Endothelial cell of umbilical vein (primary cell): Measurements from ENCODE around the gene QPCT. TPM values are rescaled to one million over a fixed set of nuclear protein-coding genes. Genes with fewer than 3 reads are reported as not detected.
"Not testable (repeated sequence)": the region's sequence is repeated elsewhere in the genome, so short reads cannot be mapped to it uniquely, and the experiment has no call there.

Source experiments
- BruUV-seq: library from RNA; stranded (reverse); fragments of 400-500 nt; replicated peaks from 2 replicates; lab custom pipeline; 2021; lab: Mats Ljungman, UMichigan
- CTCF ChIA-PET: fragments of 300-600, 350-600 bp; sonication (Branson Sonifier 250); formaldehyde crosslinking; loops from one replicate; lab custom pipeline; 2021; ENCODE audit warnings: antibody characterized with exemption, inconsistent platforms; lab: Charles Lee
- POLR2A ChIA-PET: fragments of 300-600, 350-600 bp; sonication (Branson Sonifier 250); formaldehyde crosslinking; loops from one replicate; lab custom pipeline; 2021; ENCODE audit warnings: antibody characterized with exemption, inconsistent platforms; lab: Charles Lee
- DNase-seq: peaks from one replicate; pipeline ENCODE4 v3.0.0-alpha.2; 2011; ENCODE audit warnings: low read depth, low spot score
- FAIRE-seq: peaks from 2 replicates; lab custom pipeline; 2011; peaks lifted over from hg19 to GRCh38; lab: Jason Lieb, UNC
- H2AFZ ChIP-seq: 2 replicates; pipeline ENCODE4 v1.6.0; 2012; ENCODE audit warnings: low read depth, low read length, control low read depth, inconsistent platforms
- H3K27ac ChIP-seq: 2 replicates; pipeline ENCODE4 v1.5.1; 2011; ENCODE audit warnings: low read depth, mild to moderate bottlenecking, control low read depth, low read length, moderate library complexity; ENCODE audit not compliant: insufficient read depth
- H3K27me3 ChIP-seq, 2 experiments: 2 replicates each; pipeline versions ENCODE4 v1.6.0 to v1.6.1; 2011; ENCODE audit warnings: low read length in 2 of 2, mixed read lengths in 1 of 2; ENCODE audit not compliant: control insufficient read depth in 2 of 2, insufficient read depth in 2 of 2
- H3K36me3 ChIP-seq, 2 experiments: 2 replicates in 1 of 2; 3 replicates in 1 of 2; pipeline ENCODE4 v1.5.1; 2011; ENCODE audit warnings: low read length in 2 of 2, mild to moderate bottlenecking in 1 of 2, moderate library complexity in 1 of 2; ENCODE audit not compliant: control insufficient read depth in 2 of 2, insufficient read depth in 2 of 2; ENCODE audit errors: extremely low read depth in 1 of 2
- H3K4me1 ChIP-seq: 3 replicates; pipeline ENCODE4 v1.5.1; 2011; ENCODE audit warnings: mild to moderate bottlenecking, low read length; ENCODE audit not compliant: control insufficient read depth, insufficient read depth; ENCODE audit errors: extremely low read depth
- H3K4me2 ChIP-seq: 2 replicates; pipeline ENCODE4 v1.6.1; 2011; ENCODE audit warnings: low read length, control low read depth, mixed read lengths; ENCODE audit not compliant: insufficient read depth
- H3K4me3 ChIP-seq, 3 experiments: fragments of 200-600 bp in 1 of 3; sonication (generic), shearing (Covaris generic) in 1 of 3; replicated peaks in 1 of 3; 2 replicates each; pipeline ENCODE4 v1.5.1; 2011 to 2016; ENCODE audit warnings: control low read depth in 3 of 3, low read length in 3 of 3, mild to moderate bottlenecking in 2 of 3, inconsistent platforms in 1 of 3, low read depth in 1 of 3, moderate library complexity in 1 of 3; ENCODE audit not compliant: insufficient read depth in 1 of 3
- H3K79me2 ChIP-seq: 2 replicates; pipeline ENCODE4 v1.6.0; 2012; ENCODE audit warnings: low read length, inconsistent platforms; ENCODE audit not compliant: control insufficient read depth, insufficient read depth
- H3K9ac ChIP-seq: replicated peaks from 2 replicates; pipeline ENCODE3; 2011; ENCODE audit warnings: low read length, control low read depth; ENCODE audit not compliant: insufficient read depth; ENCODE audit errors: extremely low read depth
- H3K9me1 ChIP-seq: replicated peaks from 3 replicates; pipeline ENCODE4 v1.6.0; 2011; ENCODE audit warnings: mild to moderate bottlenecking, low read length; ENCODE audit not compliant: control insufficient read depth, insufficient read depth; ENCODE audit errors: extremely low read depth
- H3K9me3 ChIP-seq: replicated peaks from 2 replicates; pipeline ENCODE4 v1.5.1; 2012; ENCODE audit warnings: low read length, inconsistent platforms; ENCODE audit not compliant: control insufficient read depth, insufficient read depth
- H4K20me1 ChIP-seq: replicated peaks from 2 replicates; pipeline ENCODE3; 2011; ENCODE audit warnings: mild to moderate bottlenecking, low read length; ENCODE audit not compliant: control insufficient read depth, insufficient read depth; ENCODE audit errors: extremely low read depth
- CTCF ChIP-seq, 2 donors: IDR thresholded peaks; 1 replicate in 1 of 2; 2 replicates in 1 of 2; pipeline ENCODE4 v1.5.1; 2011; ENCODE audit warnings: low read length in 2 of 2, mild to moderate bottlenecking in 2 of 2, moderate library complexity in 2 of 2, control low read depth in 1 of 2, inconsistent platforms in 1 of 2, low read depth in 1 of 2; ENCODE audit not compliant: insufficient read depth in 1 of 2; ENCODE audit errors: extremely low read depth in 1 of 2
- EZH2 ChIP-seq: IDR thresholded peaks from 2 replicates; pipeline ENCODE4 v1.6.1; 2012; ENCODE audit warnings: borderline replicate concordance, low read depth, mild to moderate bottlenecking, moderate library complexity, low read length, inconsistent platforms; ENCODE audit not compliant: severe bottlenecking
- FOS ChIP-seq: IDR thresholded peaks from 2 replicates; pipeline ENCODE4 v1.6.1; 2011; ENCODE audit warnings: mild to moderate bottlenecking, low read length, moderate library complexity, borderline replicate concordance; ENCODE audit not compliant: insufficient read depth
- GATA2 ChIP-seq: IDR thresholded peaks from 2 replicates; pipeline ENCODE4 v1.7.0; 2011; ENCODE audit warnings: low read depth, mild to moderate bottlenecking, moderate library complexity, mixed read lengths, low read length; ENCODE audit not compliant: insufficient read length, insufficient read depth
- JUN ChIP-seq: IDR thresholded peaks from 2 replicates; pipeline ENCODE4 v1.6.1; 2011; ENCODE audit warnings: borderline replicate concordance, low read depth; ENCODE audit not compliant: insufficient read length, insufficient read depth
- MAX ChIP-seq: IDR thresholded peaks from 2 replicates; pipeline ENCODE4 v1.6.1; 2011; ENCODE audit not compliant: insufficient read depth, insufficient read length
- MYC ChIP-seq: IDR thresholded peaks from one replicate; pipeline ENCODE4 v1.6.1; 2011; ENCODE audit warnings: mild to moderate bottlenecking, low read depth, low read length
- POLR2A ChIP-seq: IDR thresholded peaks from 2 replicates; pipeline ENCODE4 v1.6.1; 2012; ENCODE audit warnings: low read depth, mild to moderate bottlenecking, control low read depth, low read length
- POLR2AphosphoS5 ChIP-seq: IDR thresholded peaks from 2 replicates; pipeline ENCODE4 v1.6.1; 2012; ENCODE audit warnings: low read depth, mild to moderate bottlenecking, control low read depth, low read length, moderate library complexity; ENCODE audit not compliant: insufficient read depth
- dilution Hi-C: fragments of 300-500 bp; cut with MboI; formaldehyde crosslinking; loops from one replicate; pipeline ENCODE4 v1.15.0; 2019; ENCODE audit warnings: low sequenced_read_pairs; ENCODE audit not compliant: extremely low pct_ligation_motif_present
- intact Hi-C: fragments of 100-400 bp; cut with micrococcal nuclease; formaldehyde crosslinking; loops from one replicate; pipeline ENCODE4 v1.10.0; 2022
- polyA plus RNA-seq, 4 experiments: library from polyadenylated mRNA; depleted of rRNA in 3 of 4; stranded (reverse) in 3 of 4; unstranded in 1 of 4; fragments of >200 nt; gene quantifications; 2 replicates each; pipeline versions ENCODE4 v1.2.1 to v1.2.3, GENCODE V29; 2011 to 2012; ENCODE audit warnings: missing spikeins in 1 of 4
- total RNA-seq: library from RNA; stranded (reverse); gene quantifications from 2 replicates; pipeline ENCODE4 v1.2.3, GENCODE V29; 2021

The QPCT gene
- total and polyA plus RNA-seq, 2 donors (not counting 3 experiments of a cell fraction or from before 2014, with no cell fraction given), result 12.8 to 17.2 TPM

GRCh38 chr2:37412231-37412630 is 67.8 kb downstream of the QPCT start:
- intact Hi-C loops (loop anchor here (5.0 kb wide), 1 partner anchor 480 kb away; no protein-coding TSS in a partner anchor), dilution Hi-C loops (loop anchor here (25.0 kb wide), 1 partner anchor 450 kb away; no protein-coding TSS in a partner anchor)
- Histone ChIP-seq H3K4me3 (no peak overlapping the region), H3K4me1 (peaks cover 6% of the 10 kb centered on the region), H2AFZ (no peak overlapping the region), H3K9ac (no peak overlapping the region), H3K9me1 (no peaks in the 10 kb centered on the region), H3K79me2 (no peaks in the 10 kb centered on the region), H4K20me1 (no peaks in the 10 kb centered on the region), H3K36me3 (no peaks in the 10 kb centered on the region), H3K27me3 (no peaks in the 10 kb centered on the region), H3K27ac (no peak overlapping the region), H3K9me3 (no peaks in the 10 kb centered on the region), H3K4me2 (no peak overlapping the region)
- DNase-seq (no peak), FAIRE-seq (no peak)
- POLR2A ChIA-PET, result no interaction called here
- TF ChIP-seq MYC, result no peak
- no peak for TF ChIP-seq GATA2
- TF ChIP-seq POLR2A, result no peak
- TF ChIP-seq JUN, result no peak
- no peak for TF ChIP-seq FOS
- no peak for TF ChIP-seq POLR2AphosphoS5
- no peak for TF ChIP-seq CTCF (IDR thresholded peaks at IDR 0.05; ENCODE audit: extremely low read depth in 1 of 2, insufficient read depth in 1 of 2, low read depth in 1 of 2, low read length in 2 of 2)
- no peak for TF ChIP-seq EZH2
- TF ChIP-seq MAX, result no peak
- CTCF ChIA-PET, result interaction anchor here (0.6 to 11.8 kb wide), 5 partner anchors 9 to 467 kb away, joined by 3 to 509 read pairs (median 12); no protein-coding TSS in a partner anchor
- no TSS peak for BruUV-seq

GRCh38 chr2:37413911-37414469 is 69.6 kb downstream of the QPCT start:
- not testable (repeated sequence) for H3K9ac ChIP-seq, H3K4me3 ChIP-seq, H3K9me3 ChIP-seq, H3K4me1 ChIP-seq, FAIRE-seq, BruUV-seq, H3K27me3 ChIP-seq, H4K20me1 ChIP-seq, H3K36me3 ChIP-seq, DNase-seq, H3K9me1 ChIP-seq, H3K27ac ChIP-seq, H3K4me2 ChIP-seq, H2AFZ ChIP-seq, H3K79me2 ChIP-seq
- dilution Hi-C loops (loop anchor here (25.0 kb wide), 1 partner anchor 448 kb away; no protein-coding TSS in a partner anchor), intact Hi-C loops (loop anchor here (1.0 to 5.0 kb wide), 10 partner anchors 18 to 478 kb away; no protein-coding TSS in a partner anchor)
- ChIA-PET POLR2A (interaction anchor here (0.6 to 1.0 kb wide), 3 partner anchors 234 to 419 kb away, joined by 3 to 6 read pairs (median 4); no protein-coding TSS in a partner anchor), CTCF (interaction anchor here (0.6 to 11.8 kb wide), 77 partner anchors 9 to 861 kb away, joined by 3 to 509 read pairs (median 5); partner anchors contain the start of gene CDC42EP3)
